ELR (cell line): ENCODE measurements around the gene CHD3.

Source experiments
- DNase-seq: peaks from one replicate; pipeline ENCODE4 v3.0.0-alpha.2; 2015; ENCODE audit warnings: low read depth

The CHD3 gene

GRCh38 chr17:7894226-7894625 lies 5.6 kb downstream of the CHD3 start:
- no peak for DNase-seq

- DNase-seq = no peak
Measured at GRCh38 chr17:7894866-7895265, 6.3 kb downstream of the CHD3 start.

- peak; percentile 46 for DNase-seq
Measured at GRCh38 chr17:7897090-7897489, 8.5 kb downstream of the CHD3 start.

GRCh38 chr17:7897773-7898172 lies 9.2 kb downstream of the CHD3 start:
- peak; percentile 69 for DNase-seq

DNA sequence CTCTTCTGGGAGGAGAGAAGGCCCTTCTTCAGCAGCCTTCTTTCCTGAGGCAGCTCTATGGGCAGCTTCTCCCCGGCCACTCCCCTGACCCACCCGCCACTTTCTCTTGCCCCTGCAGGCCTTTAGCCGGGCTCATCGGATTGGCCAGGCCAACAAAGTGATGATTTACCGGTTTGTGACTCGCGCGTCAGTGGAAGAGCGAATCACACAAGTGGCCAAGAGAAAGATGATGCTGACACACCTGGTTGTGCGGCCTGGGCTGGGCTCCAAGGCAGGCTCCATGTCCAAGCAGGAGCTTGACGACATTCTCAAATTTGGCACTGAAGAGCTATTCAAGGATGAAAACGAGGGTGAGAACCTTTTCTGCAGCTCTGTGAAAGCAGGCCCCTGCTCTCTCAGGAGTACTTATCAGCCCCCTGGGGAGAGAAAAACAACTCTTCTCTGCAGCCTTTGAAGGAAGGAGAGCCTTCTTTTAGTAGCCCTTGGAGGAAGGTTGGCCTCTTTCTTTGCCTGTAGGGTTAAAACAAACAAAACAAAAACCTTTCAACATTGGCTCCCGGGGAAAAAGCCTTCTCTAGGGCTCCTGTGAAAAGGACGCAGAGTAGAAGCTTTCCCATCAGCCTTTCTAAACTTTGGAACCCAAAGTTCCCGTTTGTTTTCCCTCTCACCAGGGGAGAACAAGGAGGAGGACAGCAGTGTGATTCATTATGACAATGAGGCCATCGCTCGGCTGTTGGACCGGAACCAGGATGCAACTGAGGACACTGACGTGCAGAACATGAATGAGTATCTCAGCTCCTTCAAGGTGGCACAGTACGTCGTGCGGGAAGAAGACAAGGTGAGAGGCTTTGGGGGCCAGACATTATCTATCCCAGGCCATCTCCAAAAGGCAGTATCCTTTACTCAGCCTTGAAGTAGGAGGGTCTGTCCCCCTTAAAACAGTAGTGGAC lies 14.8 kb downstream of the CHD3 start:
- DNase-seq = no peak

GRCh38 chr17:7909089-7909488 lies 20.5 kb downstream of the CHD3 start:
- no peak for DNase-seq

DNA sequence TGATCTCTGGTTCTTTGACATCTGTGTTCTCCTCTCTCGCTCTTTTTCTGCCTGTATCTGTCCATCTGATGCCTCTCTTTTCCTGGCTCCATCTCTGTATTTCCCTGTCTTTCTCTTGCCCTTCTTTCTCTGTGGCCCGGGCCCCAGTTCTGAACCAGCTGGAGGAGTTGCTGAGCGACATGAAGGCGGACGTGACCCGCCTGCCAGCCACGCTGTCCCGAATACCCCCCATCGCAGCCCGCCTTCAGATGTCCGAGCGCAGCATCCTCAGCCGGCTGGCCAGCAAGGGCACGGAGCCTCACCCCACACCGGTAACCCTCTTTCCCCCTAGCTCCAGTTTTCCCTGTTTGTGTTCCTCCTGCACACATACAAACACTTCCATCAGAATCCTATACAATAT lies 21.7 kb downstream of the CHD3 start:
- no peak for DNase-seq

GRCh38 chr17:7910711-7911110 lies 22.1 kb downstream of the CHD3 start:
- DNase-seq = no peak

- DNase-seq = no peak
Measured at GRCh38 chr17:7911116-7911515, 22.5 kb downstream of the CHD3 start.

- peak; percentile 89 for DNase-seq
Measured at GRCh38 chr17:7912927-7913524, 24.4 kb downstream of the CHD3 start.

DNA sequence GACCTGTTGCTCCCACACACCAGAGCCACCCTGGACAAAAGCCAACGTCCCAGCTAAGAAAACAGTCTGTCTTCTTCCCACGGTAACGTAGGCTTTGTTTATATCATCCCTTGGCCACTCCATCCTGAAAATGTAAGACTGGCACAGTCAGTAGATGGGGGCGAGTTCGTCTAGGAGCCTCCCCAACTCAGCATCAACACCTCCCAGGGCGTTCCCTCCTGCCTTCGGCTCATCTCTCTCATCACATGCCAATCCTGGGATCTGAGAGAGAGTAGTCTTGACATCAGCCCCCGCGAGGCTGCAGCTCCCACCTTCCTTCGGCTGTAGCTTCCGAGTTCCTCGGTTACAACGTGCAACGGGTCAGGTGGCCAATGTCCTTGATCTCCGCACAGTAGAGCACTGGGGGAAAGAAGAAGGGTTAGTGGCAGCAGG lies 26.6 kb downstream of the CHD3 start:
- no peak for DNase-seq

GRCh38 chr17:7915611-7916384 lies 27.2 kb downstream of the CHD3 start, which contains the start of gene RNF227:
TSS of gene RNF227 (minus strand) at chr17:7916289. CDS start at chr17:7916195, 94 bp downstream.
- DNase-seq = peak; percentile 96

DNA sequence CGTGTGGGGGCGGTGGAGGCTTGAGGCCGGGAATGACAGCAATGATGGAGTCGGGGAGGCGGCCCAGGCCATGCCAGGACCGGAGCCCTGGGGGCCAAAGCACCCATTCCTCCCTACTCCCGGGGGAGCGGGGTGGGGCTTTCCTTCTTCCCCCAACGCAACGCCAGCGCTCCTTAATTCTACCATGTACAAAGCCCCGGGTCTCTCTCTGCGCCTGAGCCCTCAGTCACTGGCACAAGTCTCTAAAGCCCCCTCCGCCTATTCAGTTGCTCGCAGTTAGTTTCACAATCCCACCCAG lies 27.7 kb downstream of the CHD3 start:
- DNase-seq = no peak

DNA sequence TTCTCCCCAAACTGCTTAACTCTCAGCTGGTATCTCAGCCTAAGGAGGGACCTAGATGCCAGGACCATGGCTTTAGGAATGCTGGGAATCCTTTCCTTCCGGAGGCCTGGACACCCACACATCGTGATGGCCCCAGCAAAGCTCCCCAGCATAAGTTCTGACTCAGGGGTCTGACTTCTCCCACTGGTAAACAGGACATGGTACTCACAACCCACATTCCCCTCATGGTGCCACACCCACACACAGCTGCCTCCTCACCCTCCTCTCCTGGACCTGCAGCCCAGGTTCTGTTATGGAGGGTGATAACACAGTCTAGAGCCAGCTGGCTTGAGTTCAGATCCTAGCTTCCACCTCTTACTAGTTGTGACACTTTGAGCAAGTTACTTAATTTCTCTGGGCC lies 28.2 kb downstream of the CHD3 start:
- peak; percentile 74 for DNase-seq

- DNase-seq = no peak
Measured at GRCh38 chr17:7922269-7922844, 33.8 kb downstream of the CHD3 start.

DNA sequence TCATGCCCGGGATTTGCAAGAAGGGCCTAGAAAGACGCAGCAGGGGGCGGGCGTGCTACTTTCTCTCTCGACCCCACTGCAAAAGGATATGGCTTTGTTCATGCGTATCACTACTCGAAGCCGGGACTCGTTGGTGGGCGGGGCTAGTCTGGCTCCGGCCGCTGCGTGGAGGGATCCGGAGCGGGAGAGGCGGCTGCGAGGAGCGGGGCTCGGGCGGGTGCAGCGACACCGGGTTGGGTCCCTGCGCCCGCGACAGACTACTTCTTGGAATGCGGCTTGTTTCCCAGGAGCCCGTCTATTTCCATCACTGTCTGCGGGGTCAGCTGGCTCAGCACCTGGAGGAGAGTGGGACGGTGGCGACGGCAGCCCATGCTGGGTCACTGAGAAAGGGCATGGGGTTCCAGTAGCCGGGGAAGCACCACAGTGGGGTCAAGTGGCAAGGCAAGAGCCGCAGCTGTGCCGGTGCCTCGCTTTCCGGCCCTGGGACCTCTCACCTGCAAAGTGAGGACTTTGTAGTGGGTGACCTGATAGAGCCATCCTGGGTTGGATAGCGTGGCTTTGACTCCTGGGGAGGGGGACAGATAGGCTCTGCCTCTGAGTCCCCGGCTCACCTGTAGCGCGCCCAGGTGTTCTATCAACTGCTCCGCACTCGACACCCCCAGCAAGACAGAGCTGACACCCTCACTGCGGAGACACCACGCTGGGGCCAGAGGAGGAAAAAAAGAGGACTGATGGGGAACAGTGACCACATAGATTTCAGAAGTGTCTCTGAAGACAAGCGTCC lies 34.4 kb downstream of the CHD3 start:
- DNase-seq = peak; percentile 68

DNA sequence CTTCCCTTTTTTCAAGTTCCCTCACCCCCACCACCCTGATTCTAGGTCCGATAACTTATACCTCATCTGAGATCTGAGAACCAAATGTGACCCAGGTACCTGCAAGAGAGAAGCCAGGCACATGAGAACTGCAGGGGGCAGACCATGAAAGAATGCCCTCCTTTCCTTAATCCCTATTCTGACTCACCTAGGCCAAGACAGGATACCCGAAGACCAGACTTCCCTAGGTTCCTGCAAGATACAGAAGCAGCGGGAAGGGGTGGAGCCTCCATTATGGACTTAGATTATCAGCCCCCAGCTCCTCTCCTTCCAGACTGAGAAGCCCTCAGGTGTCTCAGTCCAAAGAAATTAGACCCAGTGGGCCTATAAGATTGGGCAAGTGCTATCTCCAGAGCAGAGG lies 39.0 kb downstream of the CHD3 start:
- peak; percentile 28 for DNase-seq

DNA sequence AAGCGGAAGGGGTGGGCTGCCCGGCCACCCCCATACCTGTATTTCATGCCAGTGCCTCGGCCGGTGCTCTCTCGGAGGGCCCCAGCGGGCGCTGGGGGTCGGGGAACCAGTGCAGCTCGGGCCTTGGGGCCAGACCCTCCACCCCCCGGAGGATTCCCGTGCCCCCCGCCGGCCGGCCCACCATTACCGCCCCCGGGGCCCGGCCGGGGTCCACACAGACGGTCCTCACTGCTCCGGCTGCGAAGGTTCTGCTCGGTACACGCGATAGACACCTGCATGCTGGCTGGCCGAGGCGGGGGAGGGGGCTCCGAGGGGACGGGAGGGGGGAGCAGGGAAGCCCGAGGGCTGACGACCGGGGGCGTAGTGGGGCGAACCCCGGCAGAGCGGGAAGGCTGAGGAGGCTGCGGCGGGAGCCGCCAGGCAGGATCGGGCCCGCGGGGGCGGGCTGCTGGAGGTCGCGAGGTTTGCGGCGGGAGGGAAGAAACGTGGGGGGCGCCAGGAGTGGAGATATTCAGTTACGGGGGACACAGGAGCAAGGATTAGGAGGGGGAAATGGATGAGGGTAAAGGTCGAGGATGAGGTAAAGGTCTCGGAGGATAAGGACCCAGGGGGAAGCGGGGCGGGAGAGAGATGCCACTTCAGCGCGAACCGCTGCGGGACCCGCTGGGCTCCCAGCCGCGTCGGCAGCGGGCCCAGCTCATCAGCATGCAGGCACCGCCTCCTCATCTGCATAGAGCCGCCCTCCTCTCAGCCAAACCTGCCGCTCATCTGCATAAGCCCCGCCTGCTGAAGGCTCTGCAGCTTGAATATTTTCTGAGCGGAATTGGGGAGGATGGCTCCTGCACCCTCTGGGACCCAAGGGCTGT lies 40.8 kb downstream of the CHD3 start, which contains the start of gene KCNAB3:
Gene KCNAB3 (minus strand): TSS at position 699 of the 866 bp plus-strand sequence. CDS start 421 bp downstream, at position 278.
- DNase-seq = peak; percentile 79

DNA sequence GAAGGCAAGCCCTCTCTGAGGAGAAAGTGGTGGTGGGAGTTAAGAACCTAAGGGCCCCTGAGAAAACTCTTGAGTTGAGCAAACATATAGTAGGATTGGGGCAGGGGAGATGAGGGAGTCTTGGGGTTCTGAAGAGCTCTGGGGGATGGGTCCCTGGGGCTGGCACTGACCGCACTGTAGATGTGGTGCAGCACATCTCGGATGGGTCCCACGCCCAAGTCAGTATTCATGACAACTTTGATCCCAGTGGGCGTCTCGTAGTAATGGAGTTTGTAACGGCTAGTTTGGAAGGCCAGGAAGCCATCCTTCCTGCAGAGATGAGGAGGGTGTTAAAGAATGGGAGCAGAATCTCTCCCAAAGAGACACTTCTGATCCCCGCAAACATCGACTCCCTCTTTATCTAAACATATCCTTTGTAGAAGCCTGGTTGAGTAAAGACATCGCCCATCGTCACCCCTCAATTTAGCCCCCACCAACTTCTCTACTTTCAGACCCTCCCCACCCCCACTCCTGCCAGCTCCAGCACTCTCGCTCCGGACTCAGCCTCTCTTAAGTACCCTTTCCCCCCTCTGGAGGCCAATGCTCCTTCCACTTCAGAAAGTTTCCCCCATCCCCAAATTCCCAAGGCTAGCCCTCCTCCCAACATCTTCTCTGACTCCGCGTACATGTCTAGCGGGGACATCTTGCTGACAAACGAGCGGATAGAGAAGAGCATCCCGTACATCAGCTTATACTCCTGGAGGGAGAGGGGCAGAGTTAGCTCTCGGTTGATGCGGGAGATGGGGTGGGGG lies 42.4 kb downstream of the CHD3 start:
- no peak for DNase-seq
